Measurements from ENCODE around the gene GALT.

Gene GALT

GRCh38 chr9:34607331-34607730 lies 39.1 kb upstream of the GALT start:
- TF ChIP-seq CTCF (conservative IDR thresholded peaks at IDR 0.05) = no peak
- H3K27ac ChIP-seq = no peak overlapping the region

DNA sequence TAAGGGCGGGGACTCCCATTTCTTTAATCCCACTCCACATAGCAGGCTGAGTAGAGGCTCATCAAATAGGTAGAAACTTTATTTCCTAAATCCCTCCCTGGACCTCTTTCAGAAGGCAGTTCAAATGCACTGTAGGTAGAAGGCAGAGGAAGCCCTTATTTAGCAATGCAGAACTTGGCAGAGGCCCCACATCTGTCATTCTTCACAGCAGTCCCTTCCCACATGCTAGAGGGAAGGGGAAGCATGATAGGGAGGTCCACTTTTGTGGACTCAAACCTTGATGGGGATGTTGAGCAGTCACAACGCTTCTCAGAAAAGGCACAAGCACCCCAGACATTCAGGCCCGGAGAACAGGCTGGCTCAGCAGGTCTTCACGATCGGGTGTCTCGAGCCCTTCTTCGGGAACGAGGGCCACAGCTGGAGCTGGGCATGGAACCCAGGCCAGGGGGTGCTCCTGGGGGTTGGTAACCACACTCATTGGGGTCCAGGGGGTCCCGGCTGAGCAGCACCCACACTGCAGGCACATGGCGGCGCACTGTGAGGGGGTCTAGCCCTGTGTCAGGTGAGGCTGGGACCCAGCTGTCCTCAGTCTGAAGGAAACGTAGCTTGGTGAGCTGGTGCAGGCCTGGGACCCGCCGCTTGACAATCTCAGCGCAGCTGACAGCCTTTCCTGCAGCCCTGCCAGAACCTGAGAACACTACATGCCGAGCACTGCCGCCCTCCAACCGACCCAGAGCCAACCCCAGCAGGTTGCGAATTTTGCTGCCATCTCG lies 35.9 kb upstream of the GALT start:
- TF ChIP-seq CTCF (conservative IDR thresholded peaks at IDR 0.05) = no peak
- peak overlapping the region; percentile 93 for H3K27ac ChIP-seq

- no peak for TF ChIP-seq CTCF (conservative IDR thresholded peaks at IDR 0.05)
- H3K27ac ChIP-seq = peak overlapping the region; percentile 93
These were observed 35.1 kb upstream of the GALT start for GRCh38 chr9:34611251-34611810.

- peak within 1 kb of the TSS; percentile 93 for H3K27ac ChIP-seq
These were observed 34.4 kb upstream of the GALT start, which contains the start of gene RPP25L for GRCh38 chr9:34611811-34612787. RPP25L (minus strand) TSS chr9:34612097; CDS start chr9:34611296, 801 bp downstream.

GRCh38 chr9:34612788-34613390 lies 33.6 kb upstream of the GALT start:
- peak; percentile 94 for TF ChIP-seq CTCF (conservative IDR thresholded peaks at IDR 0.05)
- H3K27ac ChIP-seq = peak overlapping the region; percentile 93

More at GRCh38 chr9:34611811-34612787, 34.4 kb upstream of the GALT start, which contains the start of gene RPP25L:
- no peak for TF ChIP-seq CTCF (conservative IDR thresholded peaks at IDR 0.05)

DNA sequence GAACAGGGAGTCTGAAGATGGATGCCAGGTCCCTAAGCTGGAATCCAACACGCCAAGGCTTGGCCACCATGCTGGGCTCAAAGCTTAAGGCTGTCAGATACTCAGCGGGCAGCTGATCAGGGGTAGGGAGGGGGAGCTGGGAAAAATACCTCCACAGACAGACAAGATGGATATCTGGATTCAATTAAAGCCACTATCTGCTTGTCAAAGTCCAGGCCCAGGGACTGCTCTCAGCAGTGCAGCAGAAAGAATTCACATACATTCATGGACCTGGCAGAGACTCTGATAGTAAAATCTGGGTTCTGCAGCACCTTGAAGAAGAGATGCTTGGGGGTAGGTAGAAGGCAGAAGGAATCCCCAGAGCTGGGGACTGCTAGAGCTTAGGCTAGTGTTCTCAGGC lies 31.3 kb upstream of the GALT start:
- TF ChIP-seq CTCF (conservative IDR thresholded peaks at IDR 0.05) = no peak
- H3K27ac ChIP-seq = no peak overlapping the region

Measured in VCaP (cell line).